NCI-H345 (cell line): ENCODE results near the gene WDHD1.
A peak's percentile ranks its signal among the peaks of the same experiment; 100 is the strongest.
"Not testable (repeated sequence)": the region's sequence is repeated elsewhere in the genome, so short reads cannot be mapped to it uniquely, and the experiment has no call there.

Experiments used
- DNase-seq: peaks from one replicate; lab custom pipeline; 2025; lab: John Stamatoyannopoulos, UW

The WDHD1 gene

GRCh38 chr14:54946500-54946899, 80.4 kb downstream of the WDHD1 start:
- DNase-seq: no peak

GRCh38 chr14:54944737-54945391, 82.0 kb downstream of the WDHD1 start:
- DNase-seq: no peak

- DNase-seq: no peak
These were observed 84.0 kb downstream of the WDHD1 start for GRCh38 chr14:54942913-54943312.

- DNase-seq: no peak
These were observed 90.1 kb downstream of the WDHD1 start for GRCh38 chr14:54936816-54937215.

- DNase-seq: no peak
These were observed 90.9 kb downstream of the WDHD1 start for GRCh38 chr14:54935958-54936357.

- no peak for DNase-seq
These were observed 91.8 kb downstream of the WDHD1 start for GRCh38 chr14:54935100-54935499.

- no peak for DNase-seq
These were observed 93.9 kb downstream of the WDHD1 start for GRCh38 chr14:54933006-54933405.

- DNase-seq: no peak
These were observed 95.1 kb downstream of the WDHD1 start for GRCh38 chr14:54931598-54932340.

- DNase-seq: no peak
These were observed 95.8 kb downstream of the WDHD1 start for GRCh38 chr14:54931101-54931500.

GRCh38 chr14:54929556-54929955, 97.3 kb downstream of the WDHD1 start:
- peak; percentile 58 for DNase-seq

GRCh38 chr14:54928216-54928615, 98.7 kb downstream of the WDHD1 start:
- DNase-seq: no peak

GRCh38 chr14:54927551-54927950, 99.3 kb downstream of the WDHD1 start:
- DNase-seq: no peak

GRCh38 chr14:54926570-54926969, 100.3 kb downstream of the WDHD1 start:
- DNase-seq: not testable (repeated sequence)

GRCh38 chr14:54922598-54922997, 104.3 kb downstream of the WDHD1 start:
- no peak for DNase-seq

- DNase-seq: peak; percentile 49
These were observed 106.8 kb downstream of the WDHD1 start for GRCh38 chr14:54920052-54920451.

GRCh38 chr14:54919330-54919729, 107.6 kb downstream of the WDHD1 start:
- DNase-seq: no peak

- no peak for DNase-seq
These were observed 108.5 kb downstream of the WDHD1 start for GRCh38 chr14:54918427-54918826.

GRCh38 chr14:54916101-54916500, 110.8 kb downstream of the WDHD1 start:
- no peak for DNase-seq

- DNase-seq: no peak
These were observed 116.9 kb downstream of the WDHD1 start for GRCh38 chr14:54909817-54910558.

GRCh38 chr14:54908973-54909372, 117.9 kb downstream of the WDHD1 start:
- not testable (repeated sequence) for DNase-seq

- no peak for DNase-seq
These were observed 118.7 kb downstream of the WDHD1 start for GRCh38 chr14:54908190-54908589.

GRCh38 chr14:54906075-54906474, 120.8 kb downstream of the WDHD1 start:
- no peak for DNase-seq
